Karpas-422 (cell line): ENCODE data around the gene PATJ. TPM values are rescaled to one million over a fixed set of nuclear protein-coding genes. Genes with fewer than 3 reads are reported as not detected.

Experiments
- DNase-seq: peaks from one replicate; pipeline ENCODE4 v3.0.0-alpha.2; 2015
- H2AFZ ChIP-seq: fragments of 200-600 bp; sonication (generic); 2 replicates; pipeline ENCODE4 v1.6.1; 2014; ENCODE audit warnings: antibody characterized with exemption, low read length, mixed read lengths
- H3K27ac ChIP-seq: fragments of 200-600 bp; sonication (generic); 2 replicates; pipeline ENCODE4 v1.5.1; 2014; ENCODE audit warnings: mild to moderate bottlenecking, low read length, moderate library complexity
- H3K27me3 ChIP-seq: fragments of 200-600 bp; sonication (generic); 2 replicates; pipeline ENCODE4 v1.6.1; 2014; ENCODE audit warnings: low read length, mixed read lengths
- H3K36me3 ChIP-seq: fragments of 200-600 bp; sonication (generic); 2 replicates; pipeline ENCODE4 v1.6.1; 2014; ENCODE audit warnings: low read length, mixed read lengths; ENCODE audit not compliant: insufficient read depth
- H3K4me1 ChIP-seq: fragments of 200-600 bp; sonication (generic); 2 replicates; pipeline ENCODE4 v1.6.1; 2014; ENCODE audit warnings: mild to moderate bottlenecking, low read length, mixed read lengths
- H3K4me2 ChIP-seq: fragments of 200-600 bp; sonication (generic); 2 replicates; pipeline ENCODE4 v1.6.1; 2014; ENCODE audit warnings: low read length, low read depth, mild to moderate bottlenecking; ENCODE audit not compliant: poor library complexity, severe bottlenecking
- H3K4me3 ChIP-seq: fragments of 200-600 bp; sonication (generic); 2 replicates; pipeline ENCODE4 v1.5.1; 2014; ENCODE audit warnings: mild to moderate bottlenecking, antibody characterized with exemption, low read length, mixed read lengths
- H3K79me2 ChIP-seq: fragments of 200-600 bp; sonication (generic); 2 replicates; pipeline ENCODE4 v1.6.1; 2014; ENCODE audit warnings: mild to moderate bottlenecking, low read length, mixed read lengths
- H3K9ac ChIP-seq: fragments of 200-600 bp; sonication (generic); 2 replicates; pipeline ENCODE4 v1.6.0; 2014; ENCODE audit warnings: low read length
- H3K9me2 ChIP-seq: fragments of 200-600 bp; sonication (generic), shearing (Covaris generic); replicated peaks from 2 replicates; pipeline ENCODE4 v1.6.0; 2014; ENCODE audit warnings: mild to moderate bottlenecking, low read length, moderate library complexity; ENCODE audit not compliant: insufficient read depth
- H3K9me3 ChIP-seq: fragments of 300-700, 200-600 bp; sonication (generic); 2 replicates; pipeline ENCODE4 v1.6.1; 2014; ENCODE audit warnings: low read length, mixed read lengths
- H4K20me1 ChIP-seq: fragments of 200-600 bp; sonication (generic); 2 replicates; pipeline ENCODE4 v1.6.1; 2014; ENCODE audit warnings: mild to moderate bottlenecking, antibody characterized with exemption, low read length, low read depth; ENCODE audit not compliant: insufficient read depth
- total RNA-seq: library from RNA; depleted of rRNA; stranded (reverse); fragments of >200 nt; shearing (Covaris generic); gene quantifications from 2 replicates; pipeline ENCODE4 v1.2.3, GENCODE V29; 2014; ENCODE audit warnings: low replicate concordance

PATJ gene
- total RNA-seq, 1 experiment from 2014 or later, result not detected

DNA sequence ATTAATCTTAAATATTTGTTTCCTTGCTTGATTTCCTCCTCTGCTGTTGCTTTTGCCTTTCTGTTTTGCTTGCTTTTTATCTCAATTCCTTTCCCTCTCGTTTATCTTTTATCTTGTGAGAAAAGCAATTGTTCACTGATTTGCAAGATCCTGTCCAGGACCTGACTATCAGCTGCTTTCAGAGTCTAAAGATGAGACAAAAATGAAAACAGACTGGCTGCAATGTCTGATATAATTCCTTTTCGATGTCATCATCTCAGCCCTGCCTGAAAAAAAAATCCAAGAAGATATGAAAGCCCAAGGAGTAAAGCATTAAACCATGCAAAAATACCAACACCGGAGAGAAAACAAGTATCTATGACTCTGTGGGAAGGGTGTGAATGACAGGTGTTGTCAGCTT lies 225.5 kb downstream of the PATJ start:
- H3K27ac ChIP-seq, result no peak overlapping the region
- H3K27me3 ChIP-seq, result no peaks in the 10 kb centered on the region
- H3K4me1 ChIP-seq, result no peaks in the 10 kb centered on the region
- no peak overlapping the region for H3K4me2 ChIP-seq
- H4K20me1 ChIP-seq, result no peaks in the 10 kb centered on the region
- H3K4me3 ChIP-seq, result no peak overlapping the region
- H3K79me2 ChIP-seq, result no peaks in the 10 kb centered on the region
- H2AFZ ChIP-seq, result no peak overlapping the region
- no peaks in the 10 kb centered on the region for H3K36me3 ChIP-seq
- no peaks in the 10 kb centered on the region for H3K9me2 ChIP-seq
- H3K9me3 ChIP-seq, result no peaks in the 10 kb centered on the region
- H3K9ac ChIP-seq, result no peak overlapping the region
- DNase-seq, result no peak

DNA sequence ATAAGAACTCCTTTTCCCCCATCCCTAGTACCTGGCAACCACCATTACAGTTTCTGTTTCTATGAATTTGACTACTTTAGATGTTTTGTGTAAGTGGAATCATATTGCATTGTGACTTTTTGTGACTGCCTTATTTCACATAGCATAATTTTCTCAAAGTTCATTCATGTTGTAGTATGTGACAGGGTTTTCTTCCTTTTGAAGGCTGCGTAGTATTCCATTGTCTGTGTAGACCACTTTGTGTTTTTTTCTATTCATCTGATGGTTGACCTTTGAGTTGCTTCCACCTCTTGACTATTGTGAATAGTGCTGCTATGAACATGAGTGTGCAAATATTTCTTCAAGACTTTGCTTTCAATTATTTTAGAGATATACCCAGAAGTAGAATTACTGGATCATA lies 226.6 kb downstream of the PATJ start:
- H3K9me2 ChIP-seq, result no peaks in the 10 kb centered on the region
- H3K27me3 ChIP-seq, result no peaks in the 10 kb centered on the region
- H3K9me3 ChIP-seq, result no peaks in the 10 kb centered on the region
- H3K79me2 ChIP-seq, result no peaks in the 10 kb centered on the region
- DNase-seq, result no peak
- H4K20me1 ChIP-seq, result no peaks in the 10 kb centered on the region
- H3K4me1 ChIP-seq, result no peaks in the 10 kb centered on the region
- H2AFZ ChIP-seq, result no peak overlapping the region
- no peak overlapping the region for H3K9ac ChIP-seq
- H3K4me3 ChIP-seq, result no peak overlapping the region
- H3K27ac ChIP-seq, result no peak overlapping the region
- no peak overlapping the region for H3K4me2 ChIP-seq
- H3K36me3 ChIP-seq, result no peaks in the 10 kb centered on the region

- Histone ChIP-seq H3K9ac (no peak overlapping the region), H3K4me1 (no peaks in the 10 kb centered on the region), H3K36me3 (no peaks in the 10 kb centered on the region), H3K9me2 (no peaks in the 10 kb centered on the region), H4K20me1 (no peaks in the 10 kb centered on the region), H3K79me2 (no peaks in the 10 kb centered on the region), H3K9me3 (no peaks in the 10 kb centered on the region), H3K4me3 (no peak overlapping the region), H3K27me3 (no peaks in the 10 kb centered on the region), H3K4me2 (no peak overlapping the region), H2AFZ (no peak overlapping the region), H3K27ac (no peak overlapping the region)
- DNase-seq, result no peak
These were observed 231.0 kb downstream of the PATJ start for GRCh38 chr1:61973100-61973837.

- Histone ChIP-seq H2AFZ (no peak overlapping the region), H4K20me1 (no peaks in the 10 kb centered on the region), H3K9ac (no peak overlapping the region), H3K36me3 (no peaks in the 10 kb centered on the region), H3K27me3 (no peaks in the 10 kb centered on the region), H3K4me2 (no peak overlapping the region), H3K79me2 (no peaks in the 10 kb centered on the region), H3K4me1 (no peaks in the 10 kb centered on the region), H3K9me3 (no peaks in the 10 kb centered on the region), H3K4me3 (no peak overlapping the region), H3K9me2 (no peaks in the 10 kb centered on the region), H3K27ac (no peak overlapping the region)
- DNase-seq, result no peak
These were observed 233.4 kb downstream of the PATJ start for GRCh38 chr1:61975638-61976037.

- Histone ChIP-seq H3K27me3 (no peaks in the 10 kb centered on the region), H3K9ac (no peak overlapping the region), H3K36me3 (no peaks in the 10 kb centered on the region), H3K9me2 (no peaks in the 10 kb centered on the region), H3K27ac (no peak overlapping the region), H3K4me1 (no peaks in the 10 kb centered on the region), H3K79me2 (no peaks in the 10 kb centered on the region), H3K9me3 (no peaks in the 10 kb centered on the region), H4K20me1 (no peaks in the 10 kb centered on the region), H3K4me3 (no peak overlapping the region), H3K4me2 (no peak overlapping the region), H2AFZ (no peak overlapping the region)
- DNase-seq, result no peak
These were observed 234.3 kb downstream of the PATJ start for GRCh38 chr1:61976566-61976965.

DNA sequence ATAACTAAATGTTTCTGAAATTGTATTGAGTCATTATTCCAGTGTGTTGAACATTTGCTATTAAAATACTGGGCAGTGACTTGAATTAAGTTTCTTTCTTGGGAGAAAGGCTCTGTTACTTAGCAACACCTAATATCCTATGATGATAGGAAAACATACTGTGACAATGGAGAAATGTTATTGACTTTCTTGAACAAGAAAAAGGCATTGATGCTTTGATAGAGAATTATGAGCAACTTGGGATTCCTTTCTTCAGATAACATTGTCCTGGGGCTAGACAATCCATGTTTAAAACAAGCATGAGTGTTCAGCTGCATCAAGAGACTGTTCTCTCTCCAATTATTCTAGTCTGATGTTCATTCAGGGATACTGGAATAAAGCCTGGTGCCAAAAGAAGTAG lies 236.5 kb downstream of the PATJ start:
- no peak overlapping the region for H3K9ac ChIP-seq

DNA sequence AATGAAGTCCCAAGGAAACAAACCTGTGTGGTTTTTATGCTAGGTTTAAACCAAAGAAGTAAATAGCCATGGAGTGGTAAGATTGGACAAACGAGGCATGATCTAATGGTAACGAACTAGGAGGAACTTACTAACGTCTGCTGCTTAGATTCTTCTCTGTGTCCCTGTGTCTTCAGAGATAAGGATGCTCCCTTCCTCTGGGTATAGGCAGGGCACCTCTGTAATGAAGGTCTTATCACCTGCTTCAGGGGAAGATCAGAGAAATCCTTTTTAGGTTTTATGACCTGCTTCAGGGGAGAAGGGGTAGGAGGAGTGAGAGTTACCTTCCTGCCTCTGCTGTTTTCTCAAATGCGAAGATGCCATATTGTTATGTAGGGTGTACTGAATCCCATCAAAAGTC lies 237.4 kb downstream of the PATJ start:
- Histone ChIP-seq H3K79me2 (no peaks in the 10 kb centered on the region), H3K9ac (no peak overlapping the region), H3K27ac (no peak overlapping the region)

More for the DNA sequence above, 236.5 kb downstream of the PATJ start:
- H3K4me3 ChIP-seq, result no peak overlapping the region
- no peaks in the 10 kb centered on the region for H3K36me3 ChIP-seq
- no peaks in the 10 kb centered on the region for H4K20me1 ChIP-seq
- no peaks in the 10 kb centered on the region for H3K27me3 ChIP-seq
- H3K4me2 ChIP-seq, result no peak overlapping the region
- H3K27ac ChIP-seq, result no peak overlapping the region
- H3K79me2 ChIP-seq, result no peaks in the 10 kb centered on the region
- DNase-seq, result no peak
- no peak overlapping the region for H2AFZ ChIP-seq
- H3K9me3 ChIP-seq, result no peaks in the 10 kb centered on the region
- H3K9me2 ChIP-seq, result no peaks in the 10 kb centered on the region
- H3K4me1 ChIP-seq, result no peaks in the 10 kb centered on the region

DNA sequence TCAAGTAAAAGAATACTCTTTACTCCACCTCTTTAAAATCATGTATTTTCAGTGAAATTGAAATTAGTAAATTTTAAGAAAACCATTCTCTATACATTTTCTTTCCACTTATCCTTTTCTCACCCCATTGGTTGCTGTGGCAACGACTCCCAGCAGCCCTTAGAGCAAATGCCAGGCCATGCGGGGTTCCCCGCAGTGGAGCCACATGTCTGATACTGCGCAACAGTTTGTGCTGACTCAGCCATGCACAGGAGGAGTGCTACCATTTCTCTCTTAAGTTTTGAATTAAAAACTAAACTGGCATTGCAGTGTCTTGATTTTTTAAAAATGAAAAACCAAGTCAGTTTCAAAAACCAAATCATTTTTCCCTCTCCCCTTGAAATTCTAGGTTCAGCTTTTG lies 238.3 kb downstream of the PATJ start:
- H3K4me1 ChIP-seq, result no peaks in the 10 kb centered on the region
- H3K9me2 ChIP-seq, result no peaks in the 10 kb centered on the region
- no peak for DNase-seq
- no peak overlapping the region for H2AFZ ChIP-seq
- H3K9me3 ChIP-seq, result no peaks in the 10 kb centered on the region
- H3K79me2 ChIP-seq, result no peaks in the 10 kb centered on the region
- H4K20me1 ChIP-seq, result no peaks in the 10 kb centered on the region
- no peak overlapping the region for H3K4me3 ChIP-seq
- H3K9ac ChIP-seq, result no peak overlapping the region
- no peaks in the 10 kb centered on the region for H3K36me3 ChIP-seq
- H3K4me2 ChIP-seq, result no peak overlapping the region
- H3K27me3 ChIP-seq, result no peaks in the 10 kb centered on the region
- no peak overlapping the region for H3K27ac ChIP-seq

More for the DNA sequence above, 237.4 kb downstream of the PATJ start:
- Histone ChIP-seq H3K4me2 (no peak overlapping the region), H3K27me3 (no peaks in the 10 kb centered on the region), H3K9me2 (no peaks in the 10 kb centered on the region), H3K4me3 (no peak overlapping the region), H3K36me3 (no peaks in the 10 kb centered on the region), H2AFZ (no peak overlapping the region), H3K4me1 (no peaks in the 10 kb centered on the region), H4K20me1 (no peaks in the 10 kb centered on the region), H3K9me3 (no peaks in the 10 kb centered on the region)
- no peak for DNase-seq
